Muscle of leg (tissue), 11 donors: ENCODE measurements around the gene CCDC57. TPM values are rescaled to one million over a fixed set of nuclear protein-coding genes. Genes with fewer than 3 reads are reported as not detected.

Source experiments
- DNase-seq: peaks from one replicate; pipeline ENCODE4 v3.0.0; 2013
- H3K27ac ChIP-seq: one replicate; pipeline ENCODE4 v1.5.1; 2013; ENCODE audit warnings: mild to moderate bottlenecking, low read length, control low read depth
- H3K27me3 ChIP-seq: one replicate; pipeline ENCODE4 v1.6.1; 2013; ENCODE audit warnings: low read length; ENCODE audit not compliant: control insufficient read depth, insufficient read depth
- H3K36me3 ChIP-seq: one replicate; pipeline ENCODE4 v1.6.1; 2013; ENCODE audit warnings: low read length; ENCODE audit not compliant: control insufficient read depth, insufficient read depth
- H3K4me1 ChIP-seq: one replicate; pipeline ENCODE4 v1.6.1; 2013; ENCODE audit warnings: low read length; ENCODE audit not compliant: control insufficient read depth, insufficient read depth
- H3K4me3 ChIP-seq: one replicate; pipeline ENCODE4 v1.5.1; 2013; ENCODE audit warnings: low read length, control low read depth
- H3K9me3 ChIP-seq: replicated peaks from 2 replicates; pipeline ENCODE4 v1.6.1; 2013; ENCODE audit warnings: low read depth, low read length; ENCODE audit not compliant: control insufficient read depth
- WGBS: methylation state at CpG from one replicate; pipeline ENCODE4 v1.1.5; 2013; ENCODE audit warnings: missing lambda C conversion rate; ENCODE audit not compliant: insufficient coverage; 5-methylcytosine and 5-hydroxymethylcytosine counted together
- polyA plus RNA-seq, 8 donors: library from polyadenylated mRNA; unstranded; fragments of 120-200 nt; gene quantifications; one replicate each; pipeline versions ENCODE4 v1.2.1 to v1.2.3, GENCODE V29; 2013; ENCODE audit warnings: inconsistent platforms in 1 of 8, low replicate concordance in 1 of 8; ENCODE audit not compliant: insufficient read length in 8 of 8, insufficient read depth in 1 of 8
- total RNA-seq: library from RNA; stranded (reverse); fragments of 120-200 nt; gene quantifications from one replicate; pipeline ENCODE4 v1.2.4, GENCODE V29; 2013

The CCDC57 gene
- total and polyA plus RNA-seq, 9 donors = 15.7 to 37.4 (median 30.4) TPM

DNA sequence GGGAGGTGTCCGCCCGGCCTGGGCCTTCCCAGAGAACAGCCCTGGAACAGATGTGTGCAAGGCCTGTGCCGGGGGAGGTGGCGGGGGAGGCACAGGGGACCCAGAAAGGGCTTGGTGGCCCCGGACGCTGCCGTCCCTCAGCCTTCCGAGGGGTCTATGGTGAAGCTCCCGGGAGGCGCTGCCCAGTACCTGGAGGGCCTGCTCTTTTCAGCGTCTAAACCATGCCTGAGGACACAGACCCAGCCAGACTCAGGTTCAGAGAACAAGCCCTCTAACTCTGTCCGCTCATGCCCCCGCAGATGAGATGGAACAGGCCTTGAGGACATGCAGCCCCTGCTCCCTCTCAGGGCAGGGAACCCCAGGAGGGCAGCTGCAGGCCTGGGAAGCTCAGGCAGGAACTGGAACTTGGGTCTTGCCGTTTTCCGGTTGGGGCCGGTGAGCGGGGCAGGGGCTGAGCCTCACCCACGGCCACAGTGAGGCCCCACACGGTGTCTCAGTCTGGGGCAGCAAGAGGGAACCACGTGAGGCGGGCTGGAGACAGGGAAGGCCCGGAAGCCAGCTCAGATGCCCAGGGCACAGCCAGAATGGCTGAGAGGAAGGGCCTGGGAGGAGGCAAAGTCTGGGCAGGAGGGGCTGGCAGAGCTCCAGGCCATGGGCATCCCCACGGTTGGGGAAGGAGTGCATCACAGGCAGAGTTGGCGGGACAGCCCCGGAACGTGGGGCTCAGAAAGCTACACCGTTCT is 28.7 kb upstream of the CCDC57 start:
- peak; percentile 75 for DNase-seq
- Histone ChIP-seq H3K9me3 (no peaks in the 10 kb centered on the region), H3K36me3 (peaks cover 57% of the 10 kb centered on the region), H3K4me1 (peaks cover 74% of the 10 kb centered on the region), H3K27ac (peak overlapping the region; percentile 53), H3K27me3 (no peaks in the 10 kb centered on the region), H3K4me3 (no peak overlapping the region)
- 37% methylated on average over 22 of the region's 27 CpGs for WGBS

DNA sequence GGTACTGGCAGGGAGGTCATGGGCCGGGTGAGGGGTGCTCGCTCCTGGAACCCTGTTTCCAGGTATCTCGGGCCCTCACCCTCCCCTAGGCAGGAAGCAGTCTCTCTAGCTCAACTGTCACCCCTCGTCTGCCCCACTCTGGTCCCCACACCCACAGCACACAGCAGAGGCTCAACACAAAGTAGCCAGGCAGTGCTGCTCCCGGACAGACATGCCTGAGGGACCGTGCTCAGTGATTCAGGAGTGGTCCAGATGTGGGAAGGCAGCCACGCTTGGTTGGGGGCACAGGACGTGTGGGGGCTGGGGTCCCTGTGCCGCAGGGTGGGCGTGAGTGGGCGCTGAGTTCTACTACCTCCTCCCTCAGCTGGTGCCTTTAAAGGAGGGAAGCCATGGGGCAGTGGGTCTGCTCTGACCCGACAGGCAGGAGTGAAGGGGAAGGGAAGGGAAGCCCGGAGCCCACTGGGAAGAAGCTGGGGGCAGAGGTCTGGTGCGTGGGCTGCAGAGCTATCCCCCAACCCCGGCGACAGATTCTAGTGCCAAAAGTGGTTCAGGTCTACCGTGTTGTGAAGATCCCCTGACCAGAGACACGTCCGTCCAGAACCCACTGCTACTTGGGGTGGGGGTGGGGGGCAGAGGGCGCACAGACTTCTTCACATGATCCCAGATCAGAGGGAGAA is 28.0 kb upstream of the CCDC57 start:
- DNase-seq = no peak
- 53% methylated on average over 8 of the region's 20 CpGs for WGBS
- Histone ChIP-seq H3K4me3 (no peak overlapping the region), H3K4me1 (peaks cover 81% of the 10 kb centered on the region), H3K27ac (peak overlapping the region; percentile 37), H3K27me3 (no peaks in the 10 kb centered on the region), H3K36me3 (peaks cover 51% of the 10 kb centered on the region), H3K9me3 (no peaks in the 10 kb centered on the region)

DNA sequence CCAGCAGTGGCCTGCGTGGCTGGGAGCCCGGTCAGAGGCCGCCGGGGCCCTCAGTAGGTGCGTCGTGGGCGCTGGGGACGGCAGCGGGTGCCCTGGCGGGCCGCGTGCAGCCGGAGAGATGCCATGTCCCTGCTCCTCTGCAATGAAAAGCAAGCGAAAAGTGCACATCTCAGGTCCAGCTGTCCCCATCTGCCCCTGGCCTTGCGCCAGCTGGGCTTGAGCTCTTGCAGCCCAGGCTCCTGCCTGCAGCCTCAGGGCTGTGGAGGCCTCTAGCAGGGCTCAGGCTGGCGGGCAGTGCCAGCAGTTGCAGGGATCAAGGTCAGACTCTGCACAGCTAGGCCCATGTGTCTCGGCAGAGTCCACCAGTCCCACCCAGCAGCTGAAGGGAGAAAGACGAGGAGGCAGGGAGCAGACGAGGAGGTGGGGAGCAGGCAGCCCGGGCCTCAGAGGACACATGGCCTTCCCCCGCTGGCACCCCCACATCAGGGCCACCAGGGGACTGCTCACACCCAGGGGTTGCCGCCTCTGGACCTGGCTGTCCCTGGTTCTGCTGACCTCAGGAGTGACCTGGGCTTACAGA is 27.4 kb upstream of the CCDC57 start:
- Histone ChIP-seq H3K4me3 (no peak overlapping the region), H3K9me3 (no peaks in the 10 kb centered on the region), H3K27ac (peak overlapping the region; percentile 37), H3K36me3 (peaks cover 45% of the 10 kb centered on the region), H3K27me3 (no peaks in the 10 kb centered on the region), H3K4me1 (peaks cover 88% of the 10 kb centered on the region)
- WGBS = 64% methylated on average over 20 of the region's 22 CpGs
- DNase-seq = peak; percentile 73

DNA sequence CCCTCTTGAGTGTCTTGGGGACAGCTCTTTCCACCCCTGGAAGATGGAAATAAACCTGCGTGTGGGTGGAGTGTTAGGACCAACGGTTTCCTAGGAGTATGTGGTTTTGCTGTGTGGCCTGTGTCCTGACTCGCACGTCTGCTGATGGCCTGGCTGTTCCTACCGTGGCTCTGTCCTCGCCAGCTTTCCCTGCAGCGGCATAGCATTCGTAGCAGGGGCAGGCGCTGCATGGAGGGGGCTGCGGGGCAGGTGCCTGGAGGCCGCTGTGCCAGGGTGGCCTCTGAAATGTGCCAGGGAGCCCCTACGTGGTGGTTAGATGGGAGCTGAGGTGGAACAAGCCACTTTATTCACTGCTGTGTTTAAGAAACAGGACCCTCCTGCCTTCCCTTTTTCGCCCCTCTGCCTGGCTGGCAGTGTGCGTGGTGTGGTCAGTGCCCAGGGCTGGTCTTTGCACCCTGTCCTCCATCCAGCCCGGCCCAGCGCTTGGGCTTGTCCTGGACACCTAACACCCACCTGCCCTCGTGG is 26.8 kb upstream of the CCDC57 start:
- no peaks in the 10 kb centered on the region for H3K27me3 ChIP-seq
- H3K36me3 ChIP-seq = peaks cover 39% of the 10 kb centered on the region
- no peaks in the 10 kb centered on the region for H3K9me3 ChIP-seq
- peaks cover 93% of the 10 kb centered on the region for H3K4me1 ChIP-seq
- no peak for DNase-seq
- no peak overlapping the region for H3K27ac ChIP-seq
- no peak overlapping the region for H3K4me3 ChIP-seq
- 73% methylated on average over 15 of the region's 17 CpGs for WGBS

GRCh38 chr17:82238472-82239201 is 26.0 kb upstream of the CCDC57 start:
- WGBS = 55% methylated on average over 33 of the region's 33 CpGs
- peak overlapping the region; percentile 15 for H3K27ac ChIP-seq
- DNase-seq = peak; percentile 36
- no peak overlapping the region for H3K4me3 ChIP-seq
- peaks cover 32% of the 10 kb centered on the region for H3K36me3 ChIP-seq
- no peaks in the 10 kb centered on the region for H3K9me3 ChIP-seq
- H3K4me1 ChIP-seq = peaks cover 95% of the 10 kb centered on the region
- H3K27me3 ChIP-seq = no peaks in the 10 kb centered on the region

GRCh38 chr17:82237746-82238471 is 25.3 kb upstream of the CCDC57 start:
- H3K4me1 ChIP-seq = peaks cover 93% of the 10 kb centered on the region
- peaks cover 24% of the 10 kb centered on the region for H3K36me3 ChIP-seq

GRCh38 chr17:82237083-82237745 is 24.6 kb upstream of the CCDC57 start:
- WGBS = 92% methylated on average over 50 of the region's 59 CpGs

More at GRCh38 chr17:82237746-82238471, 25.3 kb upstream of the CCDC57 start:
- H3K27me3 ChIP-seq = no peaks in the 10 kb centered on the region
- no peak overlapping the region for H3K27ac ChIP-seq
- DNase-seq = no peak
- no peaks in the 10 kb centered on the region for H3K9me3 ChIP-seq
- 85% methylated on average over 22 of the region's 34 CpGs for WGBS
- no peak overlapping the region for H3K4me3 ChIP-seq

GRCh38 chr17:82236142-82236971 is 23.7 kb upstream of the CCDC57 start:
- Histone ChIP-seq H3K36me3 (peaks cover 22% of the 10 kb centered on the region), H3K4me1 (peaks cover 92% of the 10 kb centered on the region), H3K27me3 (no peaks in the 10 kb centered on the region), H3K9me3 (no peaks in the 10 kb centered on the region), H3K4me3 (no peak overlapping the region), H3K27ac (peak overlapping the region; percentile 35)
- WGBS = 39% methylated on average over 40 of the region's 44 CpGs
- DNase-seq = peak; percentile 81

More at GRCh38 chr17:82237083-82237745, 24.6 kb upstream of the CCDC57 start:
- peak overlapping the region; percentile 35 for H3K27ac ChIP-seq
- no peak for DNase-seq
- H3K4me1 ChIP-seq = peaks cover 92% of the 10 kb centered on the region
- H3K36me3 ChIP-seq = peaks cover 23% of the 10 kb centered on the region
- H3K27me3 ChIP-seq = no peaks in the 10 kb centered on the region
- no peaks in the 10 kb centered on the region for H3K9me3 ChIP-seq
- H3K4me3 ChIP-seq = no peak overlapping the region
